PFSK-1 (cell line): Measurements from ENCODE around the gene SFXN3.

Experiments
- FOXP2 ChIP-seq: optimal IDR thresholded peaks from 2 replicates; pipeline ENCODE3; 2011; ENCODE audit warnings: borderline replicate concordance, control low read depth, inconsistent platforms; ENCODE audit not compliant: insufficient read depth; ENCODE audit errors: extremely low read length, extremely low read depth
- POLR2AphosphoS5 ChIP-seq: IDR thresholded peaks from 2 replicates; pipeline ENCODE4 v1.6.1; 2012; ENCODE audit warnings: low read depth, mild to moderate bottlenecking, control low read depth, low read length, moderate library complexity
- SIN3A ChIP-seq: IDR thresholded peaks from 2 replicates; pipeline ENCODE4 v1.6.1; 2012; ENCODE audit warnings: mild to moderate bottlenecking, low read length, moderate library complexity, borderline replicate concordance; ENCODE audit not compliant: insufficient read depth
- TAF1 ChIP-seq: IDR thresholded peaks from 2 replicates; pipeline ENCODE4 v1.6.1; 2012; ENCODE audit warnings: low read length, control low read depth, borderline replicate concordance; ENCODE audit not compliant: insufficient read depth
- TF ChIP-seq, protein P1 (sequence below), 2 experiments: IDR thresholded peaks; 2 replicates each; pipeline versions ENCODE4 v1.6.1 to v1.8.0; 2011 to 2012; ENCODE audit warnings: low read depth in 2 of 2, low read length in 2 of 2, control low read depth in 1 of 2, inconsistent platforms in 1 of 2, mild to moderate bottlenecking in 1 of 2, moderate library complexity in 1 of 2; ENCODE audit not compliant: insufficient read depth in 1 of 2

Gene SFXN3

GRCh38 chr10:101032637-101033224, 1.7 kb downstream of the SFXN3 start:
- TF ChIP-seq TAF1: peak; percentile 49; the same call in 1 of the 2 replicates
- TF ChIP-seq, protein P1, sequence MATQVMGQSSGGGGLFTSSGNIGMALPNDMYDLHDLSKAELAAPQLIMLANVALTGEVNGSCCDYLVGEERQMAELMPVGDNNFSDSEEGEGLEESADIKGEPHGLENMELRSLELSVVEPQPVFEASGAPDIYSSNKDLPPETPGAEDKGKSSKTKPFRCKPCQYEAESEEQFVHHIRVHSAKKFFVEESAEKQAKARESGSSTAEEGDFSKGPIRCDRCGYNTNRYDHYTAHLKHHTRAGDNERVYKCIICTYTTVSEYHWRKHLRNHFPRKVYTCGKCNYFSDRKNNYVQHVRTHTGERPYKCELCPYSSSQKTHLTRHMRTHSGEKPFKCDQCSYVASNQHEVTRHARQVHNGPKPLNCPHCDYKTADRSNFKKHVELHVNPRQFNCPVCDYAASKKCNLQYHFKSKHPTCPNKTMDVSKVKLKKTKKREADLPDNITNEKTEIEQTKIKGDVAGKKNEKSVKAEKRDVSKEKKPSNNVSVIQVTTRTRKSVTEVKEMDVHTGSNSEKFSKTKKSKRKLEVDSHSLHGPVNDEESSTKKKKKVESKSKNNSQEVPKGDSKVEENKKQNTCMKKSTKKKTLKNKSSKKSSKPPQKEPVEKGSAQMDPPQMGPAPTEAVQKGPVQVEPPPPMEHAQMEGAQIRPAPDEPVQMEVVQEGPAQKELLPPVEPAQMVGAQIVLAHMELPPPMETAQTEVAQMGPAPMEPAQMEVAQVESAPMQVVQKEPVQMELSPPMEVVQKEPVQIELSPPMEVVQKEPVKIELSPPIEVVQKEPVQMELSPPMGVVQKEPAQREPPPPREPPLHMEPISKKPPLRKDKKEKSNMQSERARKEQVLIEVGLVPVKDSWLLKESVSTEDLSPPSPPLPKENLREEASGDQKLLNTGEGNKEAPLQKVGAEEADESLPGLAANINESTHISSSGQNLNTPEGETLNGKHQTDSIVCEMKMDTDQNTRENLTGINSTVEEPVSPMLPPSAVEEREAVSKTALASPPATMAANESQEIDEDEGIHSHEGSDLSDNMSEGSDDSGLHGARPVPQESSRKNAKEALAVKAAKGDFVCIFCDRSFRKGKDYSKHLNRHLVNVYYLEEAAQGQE (IDR thresholded peaks at IDR 0.05; ENCODE audit: insufficient read depth in 1 of 2, low read depth in 2 of 2, low read length in 2 of 2): 0 out of 4 replicates have a peak, but pooled peaks of 1 of the 2 experiments have one; percentile 6
- no peak for TF ChIP-seq POLR2AphosphoS5
- peak; percentile 18 for TF ChIP-seq FOXP2

DNA sequence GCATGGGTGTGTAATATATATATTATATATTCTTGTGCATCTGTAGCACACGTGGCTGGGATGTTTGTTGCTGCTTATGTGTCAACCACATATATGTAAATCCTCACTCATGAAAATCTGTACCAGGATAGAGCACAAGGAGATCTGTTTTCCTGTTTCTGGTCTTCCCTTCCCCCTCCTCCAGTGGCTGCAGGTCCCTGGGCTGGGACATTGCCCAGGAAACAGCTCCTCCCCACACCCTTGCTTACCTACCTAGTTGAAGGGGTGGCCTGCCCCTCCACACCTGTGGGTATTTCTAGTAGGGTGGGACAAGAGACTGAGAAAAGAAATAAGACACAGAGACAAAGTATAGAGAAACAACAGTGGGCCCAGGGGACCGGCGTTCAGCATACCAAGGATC, 2.2 kb downstream of the SFXN3 start:
- TF ChIP-seq, protein P1 (IDR thresholded peaks at IDR 0.05; ENCODE audit: insufficient read depth in 1 of 2, low read depth in 2 of 2, low read length in 2 of 2): no peak

- TF ChIP-seq POLR2AphosphoS5: no peak
- TF ChIP-seq, protein P1 (IDR thresholded peaks at IDR 0.05; ENCODE audit: insufficient read depth in 1 of 2, low read depth in 2 of 2, low read length in 2 of 2): no peak
- TF ChIP-seq SIN3A: no peak
- no peak for TF ChIP-seq FOXP2
- TF ChIP-seq TAF1: no peak
These were observed 4.3 kb downstream of the SFXN3 start for GRCh38 chr10:101035314-101035713.

DNA sequence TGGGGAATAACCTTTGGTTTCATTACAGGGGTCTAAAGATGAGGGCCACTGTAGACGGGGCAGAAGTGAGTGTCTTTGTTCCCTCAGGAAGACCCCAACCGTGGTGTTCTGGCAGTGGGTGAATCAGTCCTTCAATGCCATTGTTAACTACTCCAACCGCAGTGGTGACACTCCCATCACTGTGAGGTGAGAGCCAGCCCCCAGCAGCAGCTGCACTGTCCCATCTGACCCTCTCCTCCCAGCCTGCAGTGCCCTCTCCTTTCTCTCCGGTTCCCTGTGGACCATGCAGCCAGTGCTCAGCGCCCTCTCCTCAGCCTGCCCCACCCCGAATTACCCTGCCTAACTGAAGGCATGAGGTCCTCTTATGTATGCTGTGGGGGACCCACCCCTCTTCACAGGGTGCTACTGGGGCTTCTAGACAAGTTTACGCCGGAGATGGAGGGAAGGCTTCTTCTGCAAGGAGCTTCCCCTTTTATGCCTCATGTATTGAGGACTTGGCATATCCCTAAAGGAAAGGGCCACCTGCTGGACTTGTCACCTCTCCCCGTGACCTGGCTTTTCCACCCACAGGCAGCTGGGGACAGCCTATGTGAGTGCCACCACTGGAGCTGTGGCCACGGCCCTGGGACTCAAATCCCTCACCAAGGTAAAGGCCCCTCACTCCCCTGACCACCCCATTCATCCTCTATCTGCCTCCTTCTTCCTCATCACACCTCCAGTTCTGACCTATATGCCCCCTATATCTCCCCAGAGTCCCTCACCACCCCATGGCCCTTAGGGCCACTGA, 5.1 kb downstream of the SFXN3 start:
- no peak for TF ChIP-seq TAF1
- TF ChIP-seq SIN3A: no peak
- TF ChIP-seq, protein P1 (IDR thresholded peaks at IDR 0.05; ENCODE audit: insufficient read depth in 1 of 2, low read depth in 2 of 2, low read length in 2 of 2): no peak
- no peak for TF ChIP-seq FOXP2
- TF ChIP-seq POLR2AphosphoS5: no peak

GRCh38 chr10:101036726-101037125, 5.7 kb downstream of the SFXN3 start:
- TF ChIP-seq TAF1: no peak
- no peak for TF ChIP-seq POLR2AphosphoS5
- TF ChIP-seq, protein P1 (IDR thresholded peaks at IDR 0.05; ENCODE audit: insufficient read depth in 1 of 2, low read depth in 2 of 2, low read length in 2 of 2): no peak
- no peak for TF ChIP-seq SIN3A
- TF ChIP-seq FOXP2: no peak
